SK-N-MC (cell line): Measurements from ENCODE around the gene GJA3.

Experiments used
- DNase-seq: peaks from one replicate; pipeline ENCODE4 v3.0.0-alpha.2; 2011; ENCODE audit warnings: low read depth, low spot score
- H3K27ac ChIP-seq: fragments of 200-600 bp; sonication (generic); 2 replicates; pipeline ENCODE4 v1.5.1; 2016; ENCODE audit warnings: mixed run types
- H3K36me3 ChIP-seq: fragments of 200-600 bp; sonication (generic); 2 replicates; pipeline ENCODE4 v1.6.1; 2017; ENCODE audit warnings: antibody characterized with exemption, low read length, mixed read lengths; ENCODE audit not compliant: insufficient read depth
- H3K4me3 ChIP-seq: fragments of 200-600 bp; sonication (generic); 2 replicates; pipeline ENCODE4 v1.5.1; 2016
- H3K9ac ChIP-seq: fragments of 200-600 bp; sonication (generic); 2 replicates; pipeline ENCODE4 v1.8.0; 2017; ENCODE audit warnings: mixed run types, mixed read lengths; ENCODE audit not compliant: insufficient read length
- H3K9me3 ChIP-seq: fragments of 200-600 bp; sonication (generic); 2 replicates; pipeline ENCODE4 v1.6.1; 2017; ENCODE audit warnings: low read depth, mild to moderate bottlenecking, antibody characterized with exemption, low read length, moderate library complexity, mixed read lengths
- EZH2 ChIP-seq: fragments of 200-600 bp; sonication (generic); IDR thresholded peaks from one replicate; pipeline ENCODE4 v1.6.1; 2017; ENCODE audit warnings: antibody characterized with exemption
- FOXP2 ChIP-seq: optimal IDR thresholded peaks from 2 replicates; pipeline ENCODE3; 2011; ENCODE audit warnings: mild to moderate bottlenecking, moderate library complexity; ENCODE audit not compliant: insufficient read depth; ENCODE audit errors: extremely low read length, control extremely low read depth
- POLR2AphosphoS5 ChIP-seq: IDR thresholded peaks from 2 replicates; pipeline ENCODE4 v1.6.1; 2012; ENCODE audit warnings: mild to moderate bottlenecking, low read depth, low read length, borderline replicate concordance

Gene GJA3

GRCh38 chr13:20141238-20142022 is 19.4 kb downstream of the GJA3 start:
- TF ChIP-seq EZH2 (no peak), POLR2AphosphoS5 (no peak), FOXP2 (no peak)
- Histone ChIP-seq H3K27ac (no peak overlapping the region), H3K9me3 (no peaks in the 10 kb centered on the region), H3K4me3 (no peak overlapping the region), H3K9ac (no peak overlapping the region), H3K36me3 (no peaks in the 10 kb centered on the region)
- no peak for DNase-seq

- no peak for TF ChIP-seq FOXP2
- no peak for TF ChIP-seq EZH2
- no peak for TF ChIP-seq POLR2AphosphoS5
- no peak for DNase-seq
- Histone ChIP-seq H3K27ac (no peak overlapping the region), H3K9ac (no peak overlapping the region), H3K4me3 (no peak overlapping the region), H3K9me3 (no peaks in the 10 kb centered on the region), H3K36me3 (no peaks in the 10 kb centered on the region)
Observed at GRCh38 chr13:20140487-20140886, 20.4 kb downstream of the GJA3 start.

- Histone ChIP-seq H3K4me3 (no peak overlapping the region), H3K27ac (no peak overlapping the region), H3K9ac (no peak overlapping the region), H3K36me3 (no peaks in the 10 kb centered on the region), H3K9me3 (no peaks in the 10 kb centered on the region)
- DNase-seq = no peak
- TF ChIP-seq EZH2 (no peak), FOXP2 (no peak), POLR2AphosphoS5 (no peak)
Observed at GRCh38 chr13:20137875-20138274, 23.0 kb downstream of the GJA3 start.

- H3K4me3 ChIP-seq = no peak overlapping the region
- DNase-seq = no peak
- no peak for TF ChIP-seq FOXP2
- TF ChIP-seq EZH2 = no peak
- no peak for TF ChIP-seq POLR2AphosphoS5
Observed at GRCh38 chr13:20136781-20137703, 23.8 kb downstream of the GJA3 start.

GRCh38 chr13:20134732-20135131 is 26.1 kb downstream of the GJA3 start:
- no peaks in the 10 kb centered on the region for H3K36me3 ChIP-seq
- no peak for DNase-seq
- TF ChIP-seq POLR2AphosphoS5 (no peak), EZH2 (no peak), FOXP2 (no peak)
- H3K9me3 ChIP-seq = no peaks in the 10 kb centered on the region
- H3K4me3 ChIP-seq = no peak overlapping the region
- H3K27ac ChIP-seq = no peak overlapping the region
- no peak overlapping the region for H3K9ac ChIP-seq

More at GRCh38 chr13:20136781-20137703, 23.8 kb downstream of the GJA3 start:
- H3K36me3 ChIP-seq = no peaks in the 10 kb centered on the region
- no peak overlapping the region for H3K27ac ChIP-seq
- H3K9ac ChIP-seq = no peak overlapping the region
- no peaks in the 10 kb centered on the region for H3K9me3 ChIP-seq

- no peak for TF ChIP-seq FOXP2
- Histone ChIP-seq H3K4me3 (no peak overlapping the region), H3K9me3 (no peaks in the 10 kb centered on the region), H3K36me3 (no peaks in the 10 kb centered on the region), H3K27ac (no peak overlapping the region), H3K9ac (no peak overlapping the region)
- no peak for DNase-seq
Observed at GRCh38 chr13:20132052-20132634, 28.7 kb downstream of the GJA3 start.

- Histone ChIP-seq H3K36me3 (no peaks in the 10 kb centered on the region), H3K4me3 (no peak overlapping the region), H3K9ac (no peak overlapping the region), H3K27ac (no peak overlapping the region), H3K9me3 (no peaks in the 10 kb centered on the region)
- TF ChIP-seq EZH2 = no peak
- no peak for TF ChIP-seq FOXP2
- no peak for TF ChIP-seq POLR2AphosphoS5
- no peak for DNase-seq
Observed at GRCh38 chr13:20131057-20131832, 29.6 kb downstream of the GJA3 start.
